ENCODE data around the gene PLPP6. TPM values are rescaled to one million over a fixed set of nuclear protein-coding genes. Genes with fewer than 3 reads are reported as not detected.

The PLPP6 gene
- total and polyA plus RNA-seq, 2 of the 8 experiments (the other 6 are each of a cell fraction or from before 2014, with no cell fraction given) = 11.8 to 13.3 TPM

DNA sequence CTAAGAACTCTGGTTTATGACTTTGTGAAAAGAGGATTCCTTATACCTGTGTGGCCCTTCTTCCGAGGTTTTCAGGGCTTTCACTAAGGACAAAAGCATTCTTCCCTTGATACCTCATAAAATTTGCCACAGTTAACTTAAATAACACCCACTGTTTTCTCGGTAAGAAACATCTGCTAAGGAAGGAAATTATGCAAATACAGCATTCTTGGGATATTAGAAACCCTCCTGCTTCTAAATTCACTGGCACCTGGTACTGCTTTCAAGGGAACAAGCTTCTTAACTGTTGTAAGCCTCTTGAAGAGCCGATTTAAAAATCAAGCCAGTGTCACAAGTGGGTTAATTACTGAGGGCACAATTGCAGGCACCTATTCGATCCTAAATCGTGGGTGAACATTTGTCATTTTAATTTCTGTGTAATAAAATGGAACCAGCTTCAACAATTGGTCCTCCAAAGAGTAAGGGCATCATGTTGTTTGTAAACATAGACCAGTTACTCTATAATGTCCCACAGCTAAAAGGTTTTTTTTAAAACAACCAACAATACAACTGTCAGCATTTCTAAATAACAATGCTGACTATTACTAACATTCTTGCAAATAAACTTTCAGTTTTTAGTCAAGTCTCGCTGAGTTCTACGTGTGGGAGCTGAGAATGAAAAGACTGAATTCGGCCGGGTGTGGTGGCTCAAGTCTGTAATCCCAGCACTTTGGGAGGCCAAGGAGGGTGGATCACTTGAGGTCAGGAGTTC lies 52.3 kb downstream of the PLPP6 start:
- no peak for FAIRE-seq
- POLR2A ChIA-PET (ENCODE audit: partially characterized antibody) = no interaction called here

More for the DNA sequence above, 52.3 kb downstream of the PLPP6 start:
- H2BK15ac ChIP-seq (ENCODE audit: low read length) = no peak overlapping the region
- no peak overlapping the region for H3K27ac ChIP-seq (ENCODE audit: low read depth, low read length)
- H4K5ac ChIP-seq (ENCODE audit: insufficient read length, low read depth, low read length) = no peak overlapping the region
- no peaks in the 10 kb centered on the region for H3K27me3 ChIP-seq (replicated peaks in 1 of 4; ENCODE audit: control insufficient read depth in 3 of 4, extremely low read depth in 1 of 4, insufficient read depth in 3 of 4, low read length in 3 of 4)
- no peak overlapping the region for H2BK12ac ChIP-seq (ENCODE audit: low read depth, low read length)
- no peak overlapping the region for H2AK5ac ChIP-seq (ENCODE audit: low read depth, low read length)
- no peak overlapping the region for H3K14ac ChIP-seq (ENCODE audit: insufficient read length)
- no peak overlapping the region for H3K56ac ChIP-seq (replicated peaks; ENCODE audit: insufficient read length, low read depth, low read length)
- H3K9me3 ChIP-seq (ENCODE audit: insufficient read depth in 2 of 2, low read depth in 1 of 2, low read length in 1 of 2) = no peaks in the 10 kb centered on the region
- no peaks in the 10 kb centered on the region for H3K79me2 ChIP-seq (ENCODE audit: control insufficient read depth in 1 of 2, insufficient read depth in 2 of 2, low read length in 2 of 2)
- no peak overlapping the region for H3K4me2 ChIP-seq (ENCODE audit: insufficient read depth in 1 of 2, low read depth in 2 of 2, low read length in 2 of 2)
- H3K9ac ChIP-seq (replicated peaks in 1 of 4; ENCODE audit: extremely low read depth in 1 of 4, low read depth in 3 of 4, low read length in 3 of 4) = no peak overlapping the region
- no peak overlapping the region for H4K8ac ChIP-seq (ENCODE audit: extremely low read depth, insufficient read depth, low read length)
- no peak for TF ChIP-seq MAX (IDR thresholded peaks at IDR 0.05)
- TF ChIP-seq SUZ12 (IDR thresholded peaks at IDR 0.05; ENCODE audit: low read length) = no peak
- no peak for TF ChIP-seq YY1 (IDR thresholded peaks at IDR 0.05; ENCODE audit: low read depth, low read length)
- peaks cover 5 to 37% (median 18%) of the 10 kb centered on the region in 4 experiments for H3K36me3 ChIP-seq (ENCODE audit: control insufficient read depth in 2 of 4, insufficient read depth in 4 of 4, low read length in 3 of 4)
- no peak overlapping the region for H2BK5ac ChIP-seq (ENCODE audit: low read depth, low read length)
- peaks cover 5% of the 10 kb centered on the region; the same call in 1 of the 2 replicates for H3K23me2 ChIP-seq (ENCODE audit: low read depth, low read length)
- H3K79me1 ChIP-seq (ENCODE audit: low read depth, low read length) = no peaks in the 10 kb centered on the region
- H3K4me3 ChIP-seq (ENCODE audit: extremely low read depth in 1 of 4, insufficient read depth in 2 of 4, low read depth in 3 of 4, low read length in 4 of 4) = no peak overlapping the region
- no peaks in the 10 kb centered on the region for H3K4me1 ChIP-seq (replicated peaks in 1 of 4; ENCODE audit: control insufficient read depth in 3 of 4, insufficient read depth in 4 of 4, low read length in 3 of 4)
- H4K20me1 ChIP-seq (replicated peaks in 1 of 2; ENCODE audit: control insufficient read depth in 1 of 2, insufficient read depth in 2 of 2, low read length in 2 of 2) = no peaks in the 10 kb centered on the region
- CTCF ChIA-PET (ENCODE audit: partially characterized antibody) = interaction anchor here (1.2 kb wide), 1 partner anchor 13 kb away, joined by 4 read pairs; no protein-coding TSS in a partner anchor
- H3K18ac ChIP-seq (ENCODE audit: extremely low read depth, low read length) = no peak overlapping the region
- H3K4ac ChIP-seq (replicated peaks; ENCODE audit: insufficient read length, low read depth, low read length) = no peak overlapping the region
- H4K91ac ChIP-seq (replicated peaks; ENCODE audit: insufficient read length, low read length) = no peak overlapping the region
- no peak overlapping the region for H2AFZ ChIP-seq (ENCODE audit: low read length)
- DNase-seq (ENCODE audit: low read depth in 1 of 2, low spot score in 2 of 2) = no peak
- H3K23ac ChIP-seq (ENCODE audit: insufficient read length) = no peak overlapping the region
- H2BK20ac ChIP-seq (ENCODE audit: low read length) = no peak overlapping the region
- no peak overlapping the region for H2BK120ac ChIP-seq (replicated peaks; ENCODE audit: low read depth, low read length)
- WGBS, 2 experiments (ENCODE audit: extremely low coverage in 1 of 2, insufficient coverage in 1 of 2, insufficient read length in 1 of 2, insufficient replicate concordance in 2 of 2, low coverage in 1 of 2, low lambda C conversion rate in 2 of 2, missing lambda C conversion rate in 1 of 2) = 84% methylated on average over 9 of the region's 9 CpGs; no CpG with 5 or more reads in 1 of the 2 experiments

All from H1 (cell line).